Stomach (tissue), 9 donors: ENCODE results near the gene STKLD1. TPM values are rescaled to one million over a fixed set of nuclear protein-coding genes. Genes with fewer than 3 reads are reported as not detected.

Source experiments
- DNase-seq, 2 donors: peaks; one replicate each; pipeline versions ENCODE4 v3.0.0 to v3.0.0-alpha.2; 2013 to 2019
- H3K27ac ChIP-seq, 5 donors: fragments of 200-600 bp in 4 of 5; sonication (generic) in 4 of 5; one replicate each; pipeline ENCODE4 v1.5.1; 2013 to 2019; ENCODE audit warnings: mild to moderate bottlenecking in 1 of 5, moderate library complexity in 1 of 5
- H3K27me3 ChIP-seq, 3 donors: fragments of 200-600 bp; sonication (generic); one replicate each; pipeline ENCODE4 v1.5.1; 2017 to 2019; ENCODE audit warnings: mixed run types in 1 of 3
- H3K36me3 ChIP-seq, 4 donors: fragments of 200-600 bp; sonication (generic); 1 replicate in 3 of 4; 2 replicates in 1 of 4; pipeline ENCODE4 v1.5.1; 2016 to 2019
- H3K4me1 ChIP-seq, 4 donors: fragments of 200-600 bp; sonication (generic); one replicate each; pipeline ENCODE4 v1.5.1; 2016 to 2019
- H3K4me3 ChIP-seq, 4 donors: fragments of 200-600 bp; sonication (generic) in 3 of 4; one replicate each; pipeline ENCODE4 v1.5.1; 2016 to 2019; ENCODE audit warnings: mild to moderate bottlenecking in 1 of 4
- H3K9me3 ChIP-seq, 4 donors: fragments of 200-600 bp; sonication (generic); one replicate each; pipeline ENCODE4 v1.5.1; 2016 to 2019
- CTCF ChIP-seq, 7 experiments: fragments of 450-650 bp in 4 of 7; fragments of 200-600 bp in 3 of 7; sonication (generic) in 3 of 7; IDR thresholded peaks; one replicate each; pipeline ENCODE4 v1.5.1; 2016 to 2019; ENCODE audit warnings: antibody characterized with exemption in 7 of 7, control low read depth in 2 of 7, mild to moderate bottlenecking in 1 of 7
- EP300 ChIP-seq: sonication (generic); formaldehyde crosslinking; IDR thresholded peaks from one replicate; pipeline ENCODE4 v1.6.1; 2017; ENCODE audit warnings: antibody characterized with exemption
- POLR2A ChIP-seq, 4 donors: fragments of 450-650 bp; IDR thresholded peaks; one replicate each; pipeline ENCODE4 v1.6.1; 2016; ENCODE audit warnings: antibody characterized with exemption in 4 of 4, control low read depth in 2 of 4, mild to moderate bottlenecking in 1 of 4, moderate library complexity in 1 of 4
- POLR2AphosphoS5 ChIP-seq, 3 donors: sonication (generic); formaldehyde crosslinking; IDR thresholded peaks; one replicate each; pipeline ENCODE4 v1.6.1; 2016; ENCODE audit warnings: antibody characterized with exemption in 3 of 3
- WGBS, 5 donors: extraction: QIAGEN DNeasy Blood & Tissue Kit in 3 of 5; methylation state at CpG; one replicate each; pipeline versions ENCODE4 v1.1.5 to v1.1.7; 2013 to 2018; 5-methylcytosine and 5-hydroxymethylcytosine counted together
- intact Hi-C: fragments of 100-400 bp; cut with DNase I; formaldehyde crosslinking; loops from one replicate; pipeline ENCODE4 v1.15.1; 2023; ENCODE audit warnings: low total_unique reads
- polyA plus RNA-seq, 3 donors: library from polyadenylated mRNA; stranded (reverse); fragments of 200-250 nt; gene quantifications; one replicate each; pipeline ENCODE4 v1.2.3, GENCODE V29; 2013
- total RNA-seq, 5 donors: library from RNA; depleted of rRNA; stranded (reverse); fragments of >200 nt; gene quantifications; one replicate each; pipeline versions ENCODE4 v1.1.0 to v1.2.3, GENCODE V29; 2014 to 2016
- donor health status: healthy with polysubstance abuse.
- donor health status: Bipolar disorder and iron deficiency.
- donor health status: healthy.

STKLD1 gene
- total and polyA plus RNA-seq, 8 donors: 1.3 to 2.6 (median 1.9) TPM; not detected in 5

DNA sequence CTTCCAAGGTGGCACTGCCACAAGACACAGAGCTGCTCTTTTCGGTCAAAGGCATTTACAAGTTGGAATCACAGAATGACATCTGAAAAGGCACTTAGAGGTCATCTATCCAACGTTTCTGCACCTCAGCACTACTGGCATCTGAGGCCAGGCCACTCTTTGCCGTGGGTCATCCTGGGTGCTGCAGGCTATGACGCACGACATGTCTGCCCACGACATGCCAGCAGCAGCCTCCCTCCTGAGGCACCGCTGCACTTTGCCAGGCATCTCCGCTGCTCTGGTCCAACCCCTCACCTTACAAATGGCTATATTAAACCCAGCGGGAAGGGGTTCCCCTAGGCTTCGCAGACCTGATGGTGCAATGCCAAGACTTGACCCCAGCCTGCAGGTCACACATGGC, 8.4 kb upstream of the STKLD1 start:
- Histone ChIP-seq H3K4me3 (peak overlapping the region in 1 of 4 donors; percentile 25), H3K27ac (peak overlapping the region; percentile 60 to 75 (median 63)), H3K27me3 (no peaks in the 10 kb centered on the region), H3K9me3 (no peaks in the 10 kb centered on the region), H3K4me1 (peaks cover 57 to 82% (median 64%) of the 10 kb centered on the region in 4 donors), H3K36me3 (peaks cover 61 to 78% (median 71%) of the 10 kb centered on the region in 4 donors)
- intact Hi-C loops: no loop called here
- no peak for DNase-seq
- TF ChIP-seq POLR2AphosphoS5 (IDR thresholded peaks at IDR 0.05): no peak
- no peak for TF ChIP-seq POLR2A (IDR thresholded peaks at IDR 0.05)
- no peak for TF ChIP-seq EP300
- no peak for TF ChIP-seq CTCF (IDR thresholded peaks at IDR 0.05)
- WGBS, 5 donors: 63 to 77% (median 74%) methylated on average over 10 of the region's 10 CpGs

DNA sequence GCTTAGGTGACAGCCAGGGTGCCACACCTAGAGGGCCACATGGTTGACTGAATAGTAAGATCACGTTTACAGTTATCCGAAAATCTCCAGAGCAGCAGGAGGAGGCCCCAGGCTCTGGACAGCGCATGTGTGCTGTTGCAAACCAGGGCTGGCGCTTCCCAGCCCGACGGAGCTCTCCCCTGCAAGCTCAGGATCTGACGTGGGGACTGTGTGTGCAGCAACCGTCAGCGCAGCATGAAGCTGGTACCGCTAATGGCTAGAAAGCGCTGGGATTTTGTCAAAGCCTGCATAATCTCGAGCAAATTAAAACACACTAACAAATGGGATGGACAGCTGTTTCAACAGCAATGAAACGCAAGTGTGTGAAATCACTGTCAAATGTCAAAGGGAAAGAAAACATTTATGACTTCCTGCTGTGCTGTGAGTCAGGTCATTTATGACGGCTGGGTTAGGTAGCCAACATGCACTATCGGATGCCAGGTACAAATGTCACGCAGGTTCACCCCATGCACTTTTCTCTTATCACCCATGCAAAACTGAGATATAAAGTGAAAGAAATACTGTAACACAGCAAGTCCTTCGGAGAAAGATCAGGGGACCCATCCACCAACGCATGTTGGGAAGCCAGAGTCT, 7.8 kb upstream of the STKLD1 start:
- H3K4me3 ChIP-seq: peak overlapping the region in 1 of 4 donors; percentile 25
- intact Hi-C loops: no loop called here

GRCh38 chr9:133369422-133369821, 6.7 kb upstream of the STKLD1 start:
- intact Hi-C loops: no loop called here
- Histone ChIP-seq H3K9me3 (no peaks in the 10 kb centered on the region), H3K27ac (peak overlapping the region; percentile 60 to 75 (median 63)), H3K4me3 (no peak overlapping the region), H3K4me1 (peaks cover 68 to 92% (median 80%) of the 10 kb centered on the region in 4 donors), H3K27me3 (no peaks in the 10 kb centered on the region), H3K36me3 (peaks cover 52 to 70% (median 62%) of the 10 kb centered on the region in 4 donors)
- 53 to 67% (median 65%) methylated on average over 5 to 6 of the region's 6 CpGs for WGBS, 5 donors
- DNase-seq: no peak
- no peak for TF ChIP-seq CTCF (IDR thresholded peaks at IDR 0.05)

More for the DNA sequence above, 7.8 kb upstream of the STKLD1 start:
- TF ChIP-seq POLR2A (IDR thresholded peaks at IDR 0.05) (no peak), POLR2AphosphoS5 (IDR thresholded peaks at IDR 0.05) (peak in 1 of 3 donors; percentile 65)
- 21 to 44% (median 37%) methylated on average over 18 of the region's 18 CpGs for WGBS, 5 donors
- peak in 1 of 2 donors; percentile 64 for DNase-seq
- no peaks in the 10 kb centered on the region for H3K9me3 ChIP-seq
- H3K27me3 ChIP-seq: no peaks in the 10 kb centered on the region
- peaks cover 61 to 78% (median 71%) of the 10 kb centered on the region in 4 donors for H3K36me3 ChIP-seq
- H3K4me1 ChIP-seq: peaks cover 63 to 88% (median 70%) of the 10 kb centered on the region in 4 donors
- H3K27ac ChIP-seq: peak overlapping the region; percentile 60 to 75 (median 63)

DNA sequence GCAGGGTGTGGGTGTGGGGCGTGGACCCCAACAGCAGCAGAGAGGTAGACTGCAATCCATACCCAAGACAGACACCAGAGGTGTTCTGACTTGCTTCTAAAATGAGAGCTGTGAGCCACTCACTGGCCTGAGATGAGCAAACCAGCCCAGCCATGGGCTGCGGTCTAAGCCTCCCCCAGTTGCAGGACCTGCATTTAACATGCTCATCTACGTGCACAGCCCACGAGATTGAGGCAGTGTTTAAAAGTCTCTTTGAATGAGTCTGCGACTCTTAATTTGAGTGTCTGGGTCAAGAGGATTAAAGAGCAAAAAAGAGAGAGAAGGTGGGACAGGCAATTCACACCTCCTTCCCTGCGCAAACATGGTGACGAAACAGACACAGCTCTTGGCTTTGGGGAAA, 6.2 kb upstream of the STKLD1 start:
- Histone ChIP-seq H3K9me3 (no peaks in the 10 kb centered on the region), H3K27ac (peak overlapping the region; percentile 20 to 75 (median 63)), H3K27me3 (no peaks in the 10 kb centered on the region), H3K36me3 (peaks cover 47 to 65% (median 57%) of the 10 kb centered on the region in 4 donors), H3K4me1 (peaks cover 72 to 92% (median 84%) of the 10 kb centered on the region in 4 donors), H3K4me3 (no peak overlapping the region)
- 67 to 83% (median 72%) methylated on average over 7 of the region's 7 CpGs for WGBS, 5 donors
- no peak for DNase-seq
- TF ChIP-seq POLR2AphosphoS5 (IDR thresholded peaks at IDR 0.05) (no peak), CTCF (IDR thresholded peaks at IDR 0.05) (no peak), POLR2A (IDR thresholded peaks at IDR 0.05) (no peak), EP300 (no peak)
- intact Hi-C loops: no loop called here

- no peaks in the 10 kb centered on the region for H3K9me3 ChIP-seq
- peak overlapping the region; percentile 43 to 73 (median 63) for H3K27ac ChIP-seq
- intact Hi-C loops: no loop called here
- DNase-seq: no peak
- TF ChIP-seq EP300 (no peak), POLR2AphosphoS5 (IDR thresholded peaks at IDR 0.05) (no peak), CTCF (IDR thresholded peaks at IDR 0.05) (no peak), POLR2A (IDR thresholded peaks at IDR 0.05) (no peak)
- H3K4me3 ChIP-seq: peak overlapping the region in 1 of 4 donors; percentile 7
- no peaks in the 10 kb centered on the region for H3K27me3 ChIP-seq
- WGBS, 5 donors: 40 to 59% (median 56%) methylated on average over 7 to 9 of the region's 9 CpGs
- peaks cover 72 to 90% (median 87%) of the 10 kb centered on the region in 4 donors for H3K4me1 ChIP-seq
- H3K36me3 ChIP-seq: peaks cover 40 to 57% (median 49%) of the 10 kb centered on the region in 4 donors
Observed at GRCh38 chr9:133370685-133371084, 5.5 kb upstream of the STKLD1 start.
